DOHH2 (cell line): ENCODE measurements around the gene PPP2R5E.
"Not testable (repeated sequence)": the region's sequence is repeated elsewhere in the genome, so short reads cannot be mapped to it uniquely, and the experiment has no call there.

ENCODE experiments used
- H3F3A ChIP-seq: fragments of 200-600 bp; sonication (generic), shearing (Covaris generic); 2 replicates; pipeline ENCODE4 v1.6.0; 2016; ENCODE audit warnings: antibody characterized with exemption, mild to moderate bottlenecking; ENCODE audit not compliant: control insufficient read depth, insufficient read depth
- H3K27ac ChIP-seq: fragments of 200-600 bp; sonication (generic); 2 replicates; pipeline ENCODE4 v1.5.1; 2014; ENCODE audit warnings: low read depth, mild to moderate bottlenecking, low read length, moderate library complexity
- H3K27me3 ChIP-seq: fragments of 200-600 bp; sonication (generic); 2 replicates; pipeline ENCODE4 v1.6.1; 2014; ENCODE audit warnings: mild to moderate bottlenecking, low read length, mixed read lengths; ENCODE audit not compliant: control insufficient read depth
- H3K36me3 ChIP-seq: fragments of 200-600 bp; sonication (generic); 2 replicates; pipeline ENCODE4 v1.6.1; 2014; ENCODE audit warnings: mild to moderate bottlenecking, low read length, moderate library complexity, mixed read lengths; ENCODE audit not compliant: control insufficient read depth
- H3K4me1 ChIP-seq: fragments of 200-600 bp; sonication (generic); 2 replicates; pipeline ENCODE4 v1.6.1; 2014; ENCODE audit warnings: mild to moderate bottlenecking, low read length, mixed read lengths; ENCODE audit not compliant: control insufficient read depth
- H3K4me2 ChIP-seq: fragments of 200-600 bp; sonication (generic); 2 replicates; pipeline ENCODE4 v1.6.0; 2014; ENCODE audit warnings: mild to moderate bottlenecking, low read length, moderate library complexity
- H3K4me3 ChIP-seq: fragments of 200-600 bp; sonication (generic); 2 replicates; pipeline ENCODE4 v1.5.1; 2014; ENCODE audit warnings: mild to moderate bottlenecking, low read length, mixed read lengths
- H3K79me2 ChIP-seq: fragments of 200-600 bp; sonication (generic); 2 replicates; pipeline ENCODE4 v1.6.1; 2014; ENCODE audit warnings: mild to moderate bottlenecking, low read length, mixed read lengths; ENCODE audit not compliant: control insufficient read depth
- H3K9me2 ChIP-seq: fragments of 200-600 bp; sonication (generic); replicated peaks from 2 replicates; pipeline ENCODE4 v1.6.1; 2014; ENCODE audit warnings: mild to moderate bottlenecking, low read length, mixed read lengths; ENCODE audit not compliant: control insufficient read depth
- H3K9me3 ChIP-seq: fragments of 200-600 bp; sonication (generic); 2 replicates; pipeline ENCODE4 v1.6.1; 2014; ENCODE audit warnings: antibody characterized with exemption, low read length, mixed read lengths; ENCODE audit not compliant: control insufficient read depth, insufficient read depth
- H4K20me1 ChIP-seq: fragments of 200-600 bp; sonication (generic); 2 replicates; pipeline ENCODE4 v1.6.0; 2014; ENCODE audit warnings: low read depth, mild to moderate bottlenecking, antibody characterized with exemption, low read length, moderate library complexity; ENCODE audit not compliant: control insufficient read depth, insufficient read depth
- EZH2phosphoT487 ChIP-seq: fragments of 200-600 bp; sonication (generic); IDR thresholded peaks from 2 replicates; pipeline ENCODE4 v1.6.1; 2017; ENCODE audit warnings: borderline replicate concordance, mild to moderate bottlenecking, antibody characterized with exemption, low read length, moderate library complexity, mixed read lengths
- TF ChIP-seq, protein P1 (sequence below): fragments of 200-600 bp; sonication (generic); IDR thresholded peaks from one replicate; pipeline ENCODE4 v1.5.1; 2014; ENCODE audit warnings: antibody characterized with exemption, mild to moderate bottlenecking, low read depth, low read length; ENCODE audit not compliant: poor library complexity, severe bottlenecking

The PPP2R5E gene

DNA sequence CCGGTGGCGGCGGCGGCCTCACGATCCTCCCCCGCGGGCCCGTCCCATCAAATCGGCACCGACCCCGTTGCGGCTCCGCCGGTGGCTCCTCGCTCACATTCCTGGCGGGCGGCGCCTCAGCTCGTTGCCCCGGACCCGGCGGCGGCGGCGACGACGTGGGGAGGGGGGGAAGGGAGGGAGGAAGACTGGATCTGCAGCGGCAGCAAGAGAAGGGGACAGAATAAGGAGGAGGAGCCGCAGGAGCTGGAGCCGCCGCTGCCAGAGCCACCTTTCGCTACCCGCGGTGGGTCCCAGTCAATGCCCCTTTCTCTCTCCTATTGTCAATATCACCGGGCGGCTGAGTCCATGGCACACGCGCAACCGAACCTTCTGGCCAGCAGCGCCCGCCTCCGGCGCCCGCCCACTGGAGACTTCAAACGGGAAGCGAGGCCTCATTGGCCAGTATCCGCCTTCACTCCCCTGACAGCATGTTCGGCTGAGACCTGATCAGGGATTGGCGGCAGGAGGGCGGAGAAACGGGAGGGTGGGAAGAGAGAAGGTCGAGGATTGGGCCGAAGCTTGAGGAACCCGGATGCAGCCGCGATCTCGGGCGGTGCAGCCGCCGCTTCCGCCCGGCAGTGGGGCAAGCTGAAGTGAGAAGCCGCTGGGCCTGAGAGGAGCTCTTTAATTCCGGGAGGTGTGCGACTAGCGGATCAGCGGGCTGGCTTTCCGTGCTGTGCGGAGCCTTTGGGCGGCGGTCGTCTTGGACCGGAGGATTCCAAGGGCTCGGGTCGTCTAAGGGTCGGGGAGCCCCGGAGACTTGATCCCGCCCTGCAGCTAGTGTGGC is at the start of gene PPP2R5E:
Gene PPP2R5E, minus strand, starts transcription at position 378 of the 826 bp plus-strand sequence. CDS start 3,692 bp downstream, outside the sequence.
- Histone ChIP-seq H3K4me3 (peak within 1 kb of the TSS; percentile 84), H3K4me1 (peaks cover 23% of the 10 kb centered on the region), H3K9me2 (no peaks in the 10 kb centered on the region), H3K36me3 (peaks cover 28% of the 10 kb centered on the region), H4K20me1 (no peaks in the 10 kb centered on the region), H3K4me2 (peak within 1 kb of the TSS; percentile 90), H3F3A (no peaks in the 10 kb centered on the region), H3K9me3 (no peaks in the 10 kb centered on the region), H3K27ac (peak within 1 kb of the TSS; percentile 71), H3K27me3 (no peaks in the 10 kb centered on the region), H3K79me2 (peaks cover 46% of the 10 kb centered on the region)
- TF ChIP-seq EZH2phosphoT487, result no peak

DNA sequence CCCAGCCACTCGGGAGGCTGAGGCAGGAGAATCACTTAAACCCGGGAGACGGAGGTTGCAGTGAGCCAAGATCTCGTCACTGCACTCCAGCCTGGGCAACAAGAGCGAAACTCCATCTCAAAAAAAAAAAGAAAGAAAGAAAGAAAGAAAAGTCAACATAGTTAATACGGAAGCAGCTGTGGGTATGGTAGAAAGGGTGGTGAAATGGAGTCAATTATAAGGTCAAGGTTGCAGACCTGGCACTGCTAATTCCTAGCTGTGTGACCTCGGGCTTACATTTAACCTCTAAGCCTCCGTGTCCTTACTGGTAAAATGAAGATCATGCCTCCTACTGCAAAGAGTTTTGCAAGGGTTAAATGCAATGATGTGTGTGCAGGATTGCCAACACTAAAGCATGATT is 39.9 kb upstream of the PPP2R5E start:
- H3K9me3 ChIP-seq, H3K27ac ChIP-seq, H3K36me3 ChIP-seq, H3K79me2 ChIP-seq, H4K20me1 ChIP-seq, H3F3A ChIP-seq, H3K4me2 ChIP-seq, H3K9me2 ChIP-seq, H3K4me1 ChIP-seq, H3K4me3 ChIP-seq, H3K27me3 ChIP-seq: not testable (repeated sequence)

DNA sequence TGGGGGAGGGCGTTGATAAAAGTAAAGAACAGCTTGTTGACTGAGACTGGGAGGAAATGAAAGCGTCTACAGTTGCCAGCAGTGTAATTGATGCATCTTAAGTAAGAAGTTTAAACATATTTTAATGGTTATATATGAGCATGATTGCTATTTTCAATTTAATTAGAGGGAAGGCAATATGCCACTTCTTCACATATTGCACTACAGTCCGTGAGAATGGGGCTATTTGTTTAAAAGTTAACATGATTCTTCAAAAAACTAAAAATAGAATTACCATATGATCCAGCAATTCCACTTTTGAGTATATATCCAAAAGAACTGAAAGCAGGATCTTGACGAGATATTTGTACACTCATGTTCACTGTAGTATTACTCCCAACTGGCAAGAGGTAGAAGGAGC is 38.3 kb upstream of the PPP2R5E start:
- H4K20me1 ChIP-seq, result no peaks in the 10 kb centered on the region
- no peak overlapping the region for H3K27ac ChIP-seq
- H3K27me3 ChIP-seq, result peaks cover 5% of the 10 kb centered on the region
- H3K4me2 ChIP-seq, result no peak overlapping the region
- no peaks in the 10 kb centered on the region for H3K79me2 ChIP-seq
- H3F3A ChIP-seq, result no peaks in the 10 kb centered on the region
- H3K4me3 ChIP-seq, result no peak overlapping the region
- TF ChIP-seq, protein P1, sequence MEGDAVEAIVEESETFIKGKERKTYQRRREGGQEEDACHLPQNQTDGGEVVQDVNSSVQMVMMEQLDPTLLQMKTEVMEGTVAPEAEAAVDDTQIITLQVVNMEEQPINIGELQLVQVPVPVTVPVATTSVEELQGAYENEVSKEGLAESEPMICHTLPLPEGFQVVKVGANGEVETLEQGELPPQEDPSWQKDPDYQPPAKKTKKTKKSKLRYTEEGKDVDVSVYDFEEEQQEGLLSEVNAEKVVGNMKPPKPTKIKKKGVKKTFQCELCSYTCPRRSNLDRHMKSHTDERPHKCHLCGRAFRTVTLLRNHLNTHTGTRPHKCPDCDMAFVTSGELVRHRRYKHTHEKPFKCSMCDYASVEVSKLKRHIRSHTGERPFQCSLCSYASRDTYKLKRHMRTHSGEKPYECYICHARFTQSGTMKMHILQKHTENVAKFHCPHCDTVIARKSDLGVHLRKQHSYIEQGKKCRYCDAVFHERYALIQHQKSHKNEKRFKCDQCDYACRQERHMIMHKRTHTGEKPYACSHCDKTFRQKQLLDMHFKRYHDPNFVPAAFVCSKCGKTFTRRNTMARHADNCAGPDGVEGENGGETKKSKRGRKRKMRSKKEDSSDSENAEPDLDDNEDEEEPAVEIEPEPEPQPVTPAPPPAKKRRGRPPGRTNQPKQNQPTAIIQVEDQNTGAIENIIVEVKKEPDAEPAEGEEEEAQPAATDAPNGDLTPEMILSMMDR, result no peak
- no peak for TF ChIP-seq EZH2phosphoT487
- H3K9me3 ChIP-seq, result no peaks in the 10 kb centered on the region
- no peaks in the 10 kb centered on the region for H3K36me3 ChIP-seq
- no peaks in the 10 kb centered on the region for H3K9me2 ChIP-seq
- H3K4me1 ChIP-seq, result no peaks in the 10 kb centered on the region

DNA sequence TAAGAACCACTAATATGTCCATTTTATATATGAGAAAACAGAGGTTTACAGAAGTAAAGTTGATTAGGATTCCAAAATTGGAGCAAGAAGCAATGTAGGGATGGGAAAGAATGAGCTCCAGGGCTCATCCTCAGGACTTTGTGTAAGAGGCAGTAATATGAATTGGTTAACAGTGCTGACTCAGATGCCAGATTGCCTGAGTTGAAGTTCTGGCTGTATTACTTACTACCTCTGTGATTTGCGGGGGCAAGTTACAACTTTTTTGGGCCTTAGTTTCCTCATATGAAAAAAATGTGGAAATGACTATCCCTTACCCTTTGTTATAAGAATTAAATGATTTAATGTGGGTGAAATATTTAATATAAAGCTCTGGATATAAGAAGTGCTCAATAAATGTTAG is 35.1 kb upstream of the PPP2R5E start:
- no peaks in the 10 kb centered on the region for H3K9me3 ChIP-seq
- no peak overlapping the region for H3K27ac ChIP-seq
- H3K4me1 ChIP-seq, result no peaks in the 10 kb centered on the region
- TF ChIP-seq, protein P1, result no peak
- TF ChIP-seq EZH2phosphoT487, result no peak
- H3K36me3 ChIP-seq, result no peaks in the 10 kb centered on the region
- H3K9me2 ChIP-seq, result no peaks in the 10 kb centered on the region
- peaks cover 8% of the 10 kb centered on the region for H3K27me3 ChIP-seq
- H3K79me2 ChIP-seq, result no peaks in the 10 kb centered on the region
- no peak overlapping the region for H3K4me3 ChIP-seq
- no peak overlapping the region for H3K4me2 ChIP-seq
- no peaks in the 10 kb centered on the region for H3F3A ChIP-seq
- H4K20me1 ChIP-seq, result no peaks in the 10 kb centered on the region
